ENCODE results near the gene TRNP1.
"Not testable (repeated sequence)": the region's sequence is repeated elsewhere in the genome, so short reads cannot be mapped to it uniquely, and the experiment has no call there.

TRNP1 gene

GRCh38 chr1:26993237-26994019, at the start of gene TRNP1:
TRNP1 (plus strand) TSS chr1:26993692; CDS start chr1:26993787, 95 bp downstream.
- peak; percentile 51 for DNase-seq

- DNase-seq, result no peak
These were observed 48.4 kb upstream of the TRNP1 start for GRCh38 chr1:26945138-26945537.

- no peak for DNase-seq
These were observed 47.8 kb upstream of the TRNP1 start for GRCh38 chr1:26945728-26946127.

- DNase-seq, result no peak
These were observed 47.2 kb upstream of the TRNP1 start for GRCh38 chr1:26946270-26946669.

- DNase-seq, result not testable (repeated sequence)
These were observed 44.8 kb upstream of the TRNP1 start for GRCh38 chr1:26948725-26949057.

GRCh38 chr1:26949266-26949925, 44.1 kb upstream of the TRNP1 start:
- no peak for DNase-seq

GRCh38 chr1:26949926-26950319, 43.6 kb upstream of the TRNP1 start:
- DNase-seq, result no peak

GRCh38 chr1:26950602-26951001, 42.9 kb upstream of the TRNP1 start:
- DNase-seq, result no peak

- no peak for DNase-seq
These were observed 42.3 kb upstream of the TRNP1 start for GRCh38 chr1:26951216-26951615.

- DNase-seq, result no peak
These were observed 41.5 kb upstream of the TRNP1 start for GRCh38 chr1:26951821-26952497.

- no peak for DNase-seq
These were observed 40.1 kb upstream of the TRNP1 start for GRCh38 chr1:26953374-26953773.

- no peak for DNase-seq
These were observed 37.2 kb upstream of the TRNP1 start for GRCh38 chr1:26956321-26956720.

GRCh38 chr1:26957306-26957705, 36.2 kb upstream of the TRNP1 start:
- DNase-seq, result no peak

- no peak for DNase-seq
These were observed 34.2 kb upstream of the TRNP1 start for GRCh38 chr1:26959270-26959669.

GRCh38 chr1:26959722-26960624, 33.5 kb upstream of the TRNP1 start, which contains the start of gene KDF1:
KDF1 (minus strand) TSS chr1:26960468; CDS start chr1:26952380, 8,088 bp downstream.
- peak; percentile 51 for DNase-seq

- no peak for DNase-seq
These were observed 32.9 kb upstream of the TRNP1 start for GRCh38 chr1:26960625-26960966.

GRCh38 chr1:26961826-26962225, 31.7 kb upstream of the TRNP1 start:
- no peak for DNase-seq

- no peak for DNase-seq
These were observed 28.3 kb upstream of the TRNP1 start for GRCh38 chr1:26965213-26965612.

- DNase-seq, result no peak
These were observed 27.9 kb upstream of the TRNP1 start for GRCh38 chr1:26965628-26966027.

- no peak for DNase-seq
These were observed 22.7 kb upstream of the TRNP1 start for GRCh38 chr1:26970810-26971209.

- DNase-seq, result no peak
These were observed 21.9 kb upstream of the TRNP1 start for GRCh38 chr1:26971590-26971989.

GRCh38 chr1:26972390-26972789, 21.1 kb upstream of the TRNP1 start:
- no peak for DNase-seq

- no peak for DNase-seq
These were observed 20.7 kb upstream of the TRNP1 start for GRCh38 chr1:26972821-26973220.
